Measurements from ENCODE around the gene FOXP4.

FOXP4 gene

GRCh38 chr6:41634657-41635056 is 88.5 kb downstream of the FOXP4 start:
- DNase-seq, result no peak

- no peak for DNase-seq
Observed at GRCh38 chr6:41635365-41635764, 89.2 kb downstream of the FOXP4 start.

DNA sequence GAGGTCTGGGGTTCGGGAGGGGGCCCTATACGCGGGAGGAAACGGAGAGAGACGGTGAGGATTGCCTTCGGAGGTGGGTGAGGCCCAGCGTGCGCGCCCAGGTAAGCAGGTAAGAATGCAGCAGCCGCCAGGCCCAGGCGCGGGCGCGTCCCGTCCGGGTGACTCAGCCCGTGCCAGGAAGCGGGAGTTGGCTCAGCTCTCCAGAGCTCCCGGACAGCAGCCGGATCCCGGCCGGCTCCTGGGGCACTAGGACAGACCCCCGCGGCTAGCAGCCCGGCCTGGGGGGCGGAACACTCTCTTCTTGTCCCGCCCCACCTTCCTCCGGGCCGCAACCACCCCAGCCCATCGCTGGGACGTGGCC is 90.6 kb downstream of the FOXP4 start:
- DNase-seq, result no peak

GRCh38 chr6:41637194-41638001 is 91.2 kb downstream of the FOXP4 start:
- DNase-seq, result no peak

GRCh38 chr6:41638002-41638934 is 92.1 kb downstream of the FOXP4 start, which contains the start of gene MDFI:
Gene MDFI (plus strand): TSS chr6:41638468. CDS start chr6:41638750, 282 bp downstream.
- no peak for DNase-seq

- no peak for DNase-seq
Observed at GRCh38 chr6:41638935-41639808, 93.0 kb downstream of the FOXP4 start.

DNA sequence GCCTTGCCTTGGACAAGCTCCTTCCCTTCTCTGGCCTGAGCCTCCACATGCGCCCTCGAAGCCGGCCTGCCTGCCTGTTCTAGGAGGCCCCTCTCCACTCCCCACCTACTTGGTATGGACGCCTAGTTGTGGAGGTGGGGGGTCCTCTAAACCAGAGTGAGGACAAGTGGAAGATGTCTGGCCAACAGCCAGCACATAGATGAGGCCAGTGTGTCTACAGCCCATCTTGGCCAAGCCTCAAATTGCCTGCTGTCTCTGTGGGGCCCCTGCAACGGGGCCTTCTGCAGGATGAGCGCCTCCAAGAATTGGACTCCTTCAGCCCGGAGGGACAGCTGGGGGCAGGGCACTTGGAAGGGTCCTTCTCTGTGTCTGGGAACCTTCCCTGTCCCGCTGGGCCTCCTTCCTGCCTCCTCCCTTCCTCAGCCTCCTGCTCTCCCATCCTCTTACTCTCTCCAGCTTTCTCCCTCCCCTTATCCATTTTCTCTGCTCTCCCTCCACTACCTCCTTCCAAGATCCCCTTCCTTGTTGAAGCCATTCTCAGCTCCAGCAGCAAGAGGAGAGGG is 93.7 kb downstream of the FOXP4 start:
- no peak for DNase-seq

DNA sequence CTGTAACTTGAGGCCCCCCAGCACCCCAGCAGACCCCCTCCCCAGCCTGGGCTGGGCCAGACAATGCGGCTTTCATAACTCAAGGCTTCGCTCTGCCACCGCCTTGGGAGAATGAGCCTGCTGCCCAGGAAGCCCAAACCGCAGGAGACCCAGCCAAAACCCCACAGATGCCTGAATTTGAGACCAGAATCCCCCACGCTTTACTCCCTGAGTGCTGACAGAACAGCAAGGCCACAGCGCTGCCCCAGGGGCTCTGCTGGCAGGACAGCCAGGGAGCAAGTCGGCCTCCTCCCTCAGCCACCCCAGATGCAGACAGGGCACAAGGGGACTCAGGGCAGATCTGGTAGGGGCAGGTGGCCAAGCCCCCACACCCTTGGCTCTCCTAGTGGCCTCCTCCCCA is 94.2 kb downstream of the FOXP4 start:
- DNase-seq, result no peak

GRCh38 chr6:41641352-41641925 is 95.3 kb downstream of the FOXP4 start:
- DNase-seq, result no peak

DNA sequence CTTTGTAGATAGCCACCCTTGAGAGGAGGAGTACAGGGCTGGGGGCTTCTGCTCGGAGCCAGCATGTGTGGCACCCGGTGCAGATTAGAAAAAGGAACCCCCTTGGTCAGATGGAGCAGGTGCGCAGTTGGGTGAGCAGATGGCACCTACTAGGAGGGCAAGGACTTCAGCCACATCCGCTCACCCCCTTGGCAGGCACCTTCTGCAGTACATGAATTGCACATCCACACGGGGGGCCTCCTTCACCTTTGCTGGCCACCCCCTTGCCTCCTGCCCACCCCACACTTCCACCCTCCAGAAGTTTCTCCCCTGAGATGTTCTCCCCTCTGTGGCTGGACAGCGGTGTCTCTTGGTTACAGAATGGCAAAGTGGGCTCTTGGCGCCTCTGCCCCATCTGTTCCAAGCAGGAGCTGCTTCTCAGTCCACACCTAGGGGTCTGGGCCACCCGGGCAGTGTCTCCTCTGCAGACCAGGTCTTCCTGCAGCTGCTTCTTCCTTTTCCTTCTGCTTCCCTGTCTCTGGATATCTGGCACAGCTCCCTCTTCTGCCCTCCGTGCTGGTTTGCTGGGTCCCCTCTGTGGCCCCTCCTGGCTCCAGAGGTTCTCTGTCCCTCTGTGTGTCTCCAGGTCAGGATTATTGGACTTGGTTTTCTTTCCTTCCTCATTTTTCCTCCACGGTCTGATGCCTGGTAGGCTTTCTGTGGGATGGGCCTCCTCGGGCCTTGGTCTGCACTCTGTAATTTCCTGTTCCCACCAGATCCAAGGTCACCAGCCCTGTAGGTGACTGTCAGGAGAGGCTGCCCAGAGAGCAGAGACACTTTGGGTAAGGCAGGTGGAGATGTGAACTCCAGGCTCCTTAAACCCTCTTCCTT is 96.1 kb downstream of the FOXP4 start:
- no peak for DNase-seq

GRCh38 chr6:41642960-41643898 is 97.0 kb downstream of the FOXP4 start:
- no peak for DNase-seq

DNA sequence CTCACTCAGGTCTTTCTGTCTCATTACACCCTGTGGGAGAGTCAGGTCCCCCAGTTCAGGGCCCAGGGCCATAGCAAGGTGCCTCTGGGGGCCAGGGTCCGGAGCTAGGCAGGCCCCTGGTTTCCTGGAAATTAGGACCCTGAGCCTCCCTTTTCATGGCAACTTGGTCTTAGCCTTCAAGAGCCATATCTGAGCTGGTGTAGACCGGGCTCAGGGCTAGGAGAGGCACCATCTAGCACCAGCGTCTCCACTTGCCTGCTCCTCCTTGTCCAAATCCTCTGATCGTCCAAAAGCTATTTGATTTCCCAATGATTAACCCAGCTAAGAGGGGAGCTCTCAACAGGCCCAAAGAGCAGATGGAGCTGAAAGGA is 97.7 kb downstream of the FOXP4 start:
- DNase-seq, result no peak

- no peak for DNase-seq
Observed at GRCh38 chr6:41644297-41644879, 98.2 kb downstream of the FOXP4 start.

DNA sequence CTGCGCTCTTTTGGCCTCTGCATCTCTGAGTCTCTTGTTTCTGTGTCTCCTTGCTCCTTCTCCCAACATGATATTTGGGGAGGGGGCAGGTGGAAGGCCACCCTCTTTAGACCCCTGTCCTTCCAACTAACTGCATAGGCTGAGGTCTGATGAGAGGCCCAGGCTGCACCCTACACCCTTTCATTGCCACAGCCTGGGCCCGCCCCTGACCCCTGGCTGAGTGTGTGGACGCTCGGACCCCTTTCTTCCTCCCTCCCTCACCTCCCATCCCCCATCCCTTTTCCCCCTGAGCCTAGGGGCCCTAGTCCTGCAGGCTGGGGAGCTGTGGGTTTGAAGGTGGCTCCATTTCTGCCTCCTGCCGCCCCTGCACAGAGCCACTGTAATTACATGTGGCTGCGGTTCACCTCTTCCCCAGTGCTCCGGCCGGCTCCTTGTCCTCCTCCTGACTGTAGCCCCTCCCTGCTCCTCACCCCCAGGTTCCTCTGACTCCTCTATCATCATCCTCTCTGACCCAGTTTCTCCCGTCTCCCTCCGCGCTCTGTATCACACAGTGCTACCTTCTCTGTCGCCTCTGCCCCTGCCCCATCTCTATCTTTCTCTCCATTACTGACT is 98.9 kb downstream of the FOXP4 start:
- DNase-seq, result no peak

DNA sequence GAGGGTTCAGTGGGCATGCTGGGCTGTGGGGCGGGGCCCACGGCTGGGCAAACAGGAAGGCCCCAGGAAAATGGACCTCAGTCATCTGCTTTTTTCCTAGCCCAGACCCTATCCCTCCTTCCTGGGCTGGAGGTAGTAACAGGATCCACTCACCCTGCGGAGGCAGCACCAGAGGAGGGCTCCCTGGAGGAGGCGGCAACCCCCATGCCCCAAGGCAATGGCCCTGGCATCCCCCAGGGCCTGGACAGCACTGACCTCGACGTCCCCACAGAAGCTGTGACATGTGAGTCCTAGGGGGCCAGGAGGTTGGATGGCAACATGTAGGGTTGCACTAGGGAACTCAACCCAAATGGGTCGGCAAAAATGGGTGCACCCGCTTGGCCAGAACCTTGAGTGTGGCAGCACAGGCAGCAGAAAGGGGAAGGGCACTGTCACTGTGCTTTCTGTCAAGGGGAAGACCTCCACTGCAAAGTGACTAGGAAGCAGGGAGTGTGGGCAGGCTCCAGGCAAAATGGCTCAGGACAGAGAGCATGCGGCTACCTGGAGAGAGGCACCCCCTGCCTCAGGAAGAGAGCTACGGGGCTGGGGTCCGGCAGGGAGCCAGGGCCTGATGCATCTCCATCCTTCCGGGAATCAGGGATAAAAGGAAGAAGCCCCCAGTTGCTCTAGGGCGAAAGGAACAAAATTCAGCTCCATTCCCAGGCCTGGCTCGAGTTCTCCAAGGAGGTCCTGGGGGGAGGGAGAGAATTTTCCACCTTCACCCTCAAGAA is 100.0 kb downstream of the FOXP4 start:
- DNase-seq, result no peak

DNA sequence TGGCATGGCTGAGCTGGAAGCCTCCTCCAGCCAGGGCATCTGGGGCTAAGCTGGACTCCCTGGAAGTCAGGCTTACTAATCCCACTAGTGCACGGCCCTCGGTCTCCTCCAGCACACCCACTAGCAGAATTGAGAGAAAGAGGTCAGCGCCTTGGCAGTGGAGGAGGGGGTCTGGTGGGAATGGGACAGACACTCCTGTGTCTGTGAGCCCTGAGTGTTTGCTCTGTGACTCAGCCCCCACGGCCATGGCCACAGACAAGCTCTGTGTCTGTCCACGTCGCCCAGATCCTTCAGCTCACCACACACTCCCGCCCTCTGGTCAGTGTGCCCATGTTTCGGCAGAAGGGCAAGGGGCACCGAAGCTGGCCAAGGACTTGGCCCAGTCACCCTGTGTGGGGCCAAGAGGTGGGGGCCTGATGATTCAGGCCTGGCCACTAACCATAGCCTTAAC is 100.9 kb downstream of the FOXP4 start:
- DNase-seq, result no peak

- DNase-seq, result no peak
Observed at GRCh38 chr6:41648070-41648585, 101.9 kb downstream of the FOXP4 start.

DNA sequence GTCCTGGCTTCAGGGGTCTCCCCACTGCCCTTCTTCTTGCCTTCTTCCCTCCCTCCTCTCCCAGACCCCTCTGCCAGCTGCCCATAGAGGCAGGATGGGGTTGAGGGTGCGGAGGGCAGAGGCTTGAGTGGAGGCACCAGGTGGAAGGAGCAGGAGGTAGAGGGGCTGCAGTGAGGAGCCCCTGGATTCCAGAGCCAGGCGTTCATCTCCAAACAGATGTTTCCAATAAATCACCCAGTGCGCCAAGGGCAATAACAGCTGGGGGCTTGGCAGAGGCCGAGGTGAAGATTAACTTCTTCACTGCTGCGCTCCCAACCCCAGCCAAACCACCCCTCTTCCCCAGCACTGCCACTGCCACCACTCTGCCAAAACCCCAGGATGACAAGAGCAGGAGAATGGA is 102.7 kb downstream of the FOXP4 start:
- DNase-seq, result no peak

Data from activated T-cell treated with anti-CD3 and anti-CD28 coated beads, Interleukin-2, amount 50 U/mL, for 48 hours (primary cell).